Measurements from ENCODE around the gene EEFSEC.

The EEFSEC gene

DNA sequence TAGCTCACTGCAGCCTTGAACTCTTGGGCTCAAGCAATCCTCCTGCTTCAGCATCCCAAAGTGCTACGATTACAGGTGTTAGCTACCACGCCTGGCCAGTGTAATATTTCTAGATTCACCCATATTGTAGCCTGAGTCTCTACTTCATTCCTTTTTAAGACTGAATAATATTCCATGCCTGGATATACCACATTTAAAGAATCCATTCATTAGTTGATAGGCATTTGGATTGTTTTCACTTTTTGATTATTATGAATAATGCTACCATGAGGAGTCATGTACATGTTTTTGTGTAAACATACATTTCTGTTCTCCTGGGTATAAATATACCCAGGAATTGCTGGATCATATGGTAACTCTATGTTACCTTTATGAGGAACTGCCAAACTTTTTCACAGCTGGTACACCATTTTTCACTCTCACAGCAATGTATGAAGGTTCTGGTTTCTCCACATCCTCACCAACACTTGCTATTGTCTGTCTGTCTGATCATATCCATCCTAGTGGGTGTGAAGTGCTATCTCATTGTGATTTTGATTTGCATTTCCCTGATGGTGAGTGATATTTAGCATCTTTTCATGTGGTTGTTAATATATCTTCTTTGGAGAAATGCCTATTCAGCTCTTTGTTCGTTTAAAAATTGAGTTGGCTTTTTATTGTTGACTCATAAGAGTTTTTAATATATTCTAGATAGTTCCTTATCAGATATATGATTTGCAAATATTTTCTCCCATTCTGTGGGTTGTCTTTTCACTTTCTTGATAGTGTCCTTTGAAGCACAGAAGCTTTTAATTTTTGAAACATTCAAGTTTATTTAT lies 32.6 kb downstream of the EEFSEC start:
- no peak for DNase-seq

DNA sequence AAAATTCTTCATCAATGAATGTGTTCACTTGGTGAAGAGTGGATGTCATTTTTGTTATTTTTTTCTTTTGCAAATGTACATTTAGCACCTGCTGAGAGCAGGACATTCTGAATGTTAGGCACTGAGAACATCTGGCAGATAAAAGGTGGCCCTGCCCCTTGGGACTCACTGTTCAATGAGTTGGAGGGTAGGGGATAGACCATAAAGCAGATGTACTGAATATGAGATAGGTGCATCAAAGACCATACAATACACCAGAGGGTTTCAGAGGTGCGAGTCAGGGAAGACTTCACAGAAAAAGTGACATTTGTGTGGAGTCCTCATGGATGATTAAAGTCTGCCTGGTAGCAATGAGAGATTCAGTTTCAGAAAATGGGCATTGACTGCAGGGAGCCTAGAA lies 34.2 kb downstream of the EEFSEC start:
- DNase-seq: no peak

DNA sequence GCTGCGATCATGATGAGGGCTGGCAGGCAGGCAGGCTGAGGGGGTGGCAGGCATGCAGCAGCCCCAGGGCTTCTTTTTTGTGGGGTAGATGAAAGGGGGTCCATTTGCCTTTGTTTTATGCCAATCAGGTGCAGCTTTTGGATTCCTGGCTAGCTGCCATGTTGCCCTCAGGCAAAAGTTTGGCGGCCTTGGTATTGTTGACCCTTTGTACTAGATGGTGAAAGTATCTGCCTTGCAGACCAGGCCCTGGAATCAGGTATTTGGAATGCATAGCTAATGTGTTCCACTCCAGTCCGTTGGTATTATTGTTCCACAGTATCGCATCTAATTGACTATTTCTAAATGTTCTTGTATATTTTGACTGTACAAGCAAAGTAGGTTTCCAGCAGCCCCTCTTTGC lies 35.0 kb downstream of the EEFSEC start:
- DNase-seq: no peak

GRCh38 chr3:128188956-128189355 lies 35.7 kb downstream of the EEFSEC start:
- DNase-seq: no peak

- no peak for DNase-seq
Measured at GRCh38 chr3:128190501-128190900, 37.2 kb downstream of the EEFSEC start.

- no peak for DNase-seq
Measured at GRCh38 chr3:128192131-128192530, 38.9 kb downstream of the EEFSEC start.

- DNase-seq: no peak
Measured at GRCh38 chr3:128193168-128193567, 39.9 kb downstream of the EEFSEC start.

DNA sequence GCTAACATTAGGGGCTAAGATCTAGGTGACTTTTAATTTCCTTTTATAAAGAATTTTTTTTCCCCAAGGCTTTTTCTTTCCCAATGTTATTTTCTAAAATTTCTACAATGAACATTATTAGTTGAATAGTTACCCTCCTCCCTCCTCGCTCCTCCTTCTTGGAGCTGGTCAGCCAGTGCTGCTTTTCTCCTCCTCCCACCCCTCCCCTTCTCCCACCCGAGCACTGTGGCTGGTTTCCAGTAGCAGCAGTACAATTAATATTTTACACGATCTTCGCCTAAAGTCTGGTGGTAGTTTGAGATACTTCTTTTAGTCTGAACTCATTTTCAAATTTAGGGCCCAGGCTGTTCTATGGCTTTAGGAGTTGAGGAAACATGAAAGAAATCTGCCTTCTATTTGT lies 41.6 kb downstream of the EEFSEC start:
- no peak for DNase-seq

DNA sequence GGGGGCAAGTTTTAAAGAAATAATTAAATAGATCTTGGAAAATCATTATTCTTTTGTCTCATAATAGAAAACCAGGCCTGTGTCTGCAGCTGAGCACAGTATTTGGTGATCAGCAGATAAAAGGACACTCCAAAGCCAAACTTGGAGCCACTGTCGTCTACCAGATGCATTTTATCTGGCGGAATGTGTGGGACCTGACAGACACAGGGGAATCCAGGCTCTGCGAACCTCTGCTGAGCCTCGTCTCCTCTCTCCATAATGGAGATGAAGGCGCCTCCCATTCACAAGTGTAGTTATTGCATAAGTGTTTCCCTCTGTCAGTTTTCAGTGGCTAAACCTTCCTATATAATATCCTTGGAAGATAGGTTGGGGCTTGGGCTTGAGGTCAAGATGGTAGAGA lies 42.1 kb downstream of the EEFSEC start:
- DNase-seq: no peak

- no peak for DNase-seq
Measured at GRCh38 chr3:128195802-128196201, 42.5 kb downstream of the EEFSEC start.

DNA sequence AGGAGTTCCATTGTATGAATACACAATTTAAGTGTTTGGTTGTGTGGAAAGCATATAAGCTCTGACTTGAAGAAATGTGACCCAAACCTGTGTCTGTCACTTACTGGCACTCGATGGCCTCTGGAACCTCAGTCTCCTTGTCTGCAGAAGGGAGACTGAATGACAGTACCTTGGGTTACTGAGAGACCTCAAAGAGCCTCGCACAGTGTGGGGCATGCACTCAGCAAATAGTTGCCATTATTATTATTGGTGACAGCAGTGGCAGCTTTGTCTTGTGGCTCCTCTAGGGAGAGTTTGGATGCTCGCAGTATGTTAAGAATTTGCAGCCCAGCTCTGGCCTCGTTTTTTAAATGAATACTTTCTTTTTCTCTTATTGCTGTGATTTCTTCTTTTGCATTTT lies 43.4 kb downstream of the EEFSEC start:
- DNase-seq: no peak

DNA sequence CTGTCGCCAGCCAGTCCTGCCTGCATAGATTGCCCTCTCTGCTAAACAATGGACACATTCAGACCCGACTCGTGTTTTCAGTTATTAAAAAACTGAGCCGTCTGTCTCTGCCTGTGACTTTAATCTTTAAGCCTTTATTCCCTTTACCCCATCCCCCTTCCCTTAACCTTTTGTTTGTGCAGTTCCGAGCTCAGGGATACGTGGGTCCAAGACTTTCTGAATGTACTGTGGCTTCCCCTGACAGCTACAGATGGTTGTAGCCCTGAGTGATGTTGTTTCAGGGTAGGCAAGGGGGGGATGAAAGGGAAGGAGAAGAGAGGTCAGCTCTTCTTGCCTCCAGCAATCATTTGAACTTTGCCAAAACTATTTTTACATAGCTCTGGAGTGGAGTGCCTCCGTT lies 44.6 kb downstream of the EEFSEC start:
- DNase-seq: no peak

DNA sequence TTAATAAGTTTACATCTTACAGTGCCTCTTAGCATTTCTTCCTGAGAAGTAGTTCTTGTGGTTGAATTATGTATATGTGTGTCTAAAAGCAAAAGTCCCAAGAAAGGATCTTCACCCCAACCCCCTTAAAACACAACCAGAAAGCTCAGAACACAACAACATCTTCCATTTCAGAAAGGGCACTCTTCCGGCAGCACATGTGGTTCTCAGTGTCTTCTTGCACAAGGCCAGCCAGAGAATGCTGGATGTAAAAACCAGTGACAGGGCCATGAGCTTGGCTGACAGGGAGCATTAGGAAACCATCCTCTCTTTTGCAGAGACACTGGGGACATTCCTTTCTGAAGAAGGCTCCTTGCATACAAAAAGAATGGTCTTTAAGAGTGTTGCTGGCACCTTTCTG lies 45.0 kb downstream of the EEFSEC start:
- no peak for DNase-seq

DNA sequence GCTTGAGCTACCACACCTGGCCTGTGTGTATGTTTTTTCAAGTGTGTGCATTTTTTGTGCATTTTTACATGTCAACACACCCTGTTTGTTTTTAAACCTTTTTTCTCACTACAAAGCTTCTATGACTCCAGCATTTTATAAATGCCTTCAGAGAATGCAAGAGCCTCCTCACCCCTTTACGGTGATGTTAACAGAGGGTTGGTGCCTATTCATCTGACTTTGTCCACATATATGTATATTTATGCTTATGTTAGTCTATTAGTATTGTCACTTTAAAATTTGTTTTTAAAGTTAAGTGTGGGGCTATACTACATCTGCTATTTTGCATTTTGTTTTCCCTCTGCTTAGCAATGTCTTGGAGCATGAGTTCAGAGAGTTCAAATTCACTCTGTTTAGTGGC lies 45.8 kb downstream of the EEFSEC start:
- no peak for DNase-seq

DNA sequence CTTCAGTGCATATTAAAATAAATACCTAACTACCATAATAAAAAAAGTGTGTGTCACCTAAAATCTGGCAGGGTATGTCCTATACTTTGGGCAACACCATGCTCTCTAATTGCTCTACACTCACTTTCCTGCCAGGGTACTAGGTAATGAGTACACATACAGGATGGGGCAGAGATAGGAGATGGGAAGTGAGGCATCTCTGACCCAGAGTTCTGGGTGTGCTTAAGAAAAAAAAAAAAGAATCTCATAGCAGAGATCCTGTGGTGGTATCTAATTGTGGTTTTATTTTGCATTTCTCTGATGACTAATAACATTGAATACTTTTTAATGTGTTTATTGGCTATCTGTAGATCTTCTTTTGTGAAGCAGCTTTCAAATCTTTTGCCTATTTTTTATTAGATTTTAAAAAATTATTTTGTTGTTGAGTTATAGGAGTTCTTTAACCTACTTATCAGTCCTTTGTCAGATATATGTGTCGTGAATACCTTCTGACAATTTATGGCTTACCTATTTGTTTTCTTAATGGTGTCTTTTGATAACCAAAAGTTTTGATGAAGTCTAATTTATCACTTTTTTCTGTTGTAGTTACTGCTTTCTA lies 48.0 kb downstream of the EEFSEC start:
- DNase-seq: no peak

DNA sequence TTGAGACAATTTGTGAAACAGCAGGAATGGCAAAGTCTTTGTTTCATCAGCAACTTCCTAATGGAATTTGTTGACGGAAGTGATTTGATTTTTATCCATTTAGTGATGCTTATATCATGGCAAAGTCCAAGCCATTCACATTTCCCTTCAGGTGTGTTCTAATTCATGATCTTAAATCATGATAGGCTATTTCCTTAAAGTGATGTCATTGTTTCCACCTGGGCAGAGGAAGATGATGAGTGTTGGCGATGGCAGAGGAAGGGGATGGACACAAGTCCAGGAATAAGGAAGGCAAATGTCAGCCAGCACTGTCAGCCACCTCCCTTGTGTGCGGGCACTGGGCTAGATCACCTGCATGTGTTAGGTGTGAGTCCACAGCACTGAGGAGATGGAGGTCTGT lies 49.9 kb downstream of the EEFSEC start:
- DNase-seq: no peak

- no peak for DNase-seq
Measured at GRCh38 chr3:128205558-128206145, 52.4 kb downstream of the EEFSEC start.

- DNase-seq: no peak
Measured at GRCh38 chr3:128207951-128208350, 54.7 kb downstream of the EEFSEC start.

DNA sequence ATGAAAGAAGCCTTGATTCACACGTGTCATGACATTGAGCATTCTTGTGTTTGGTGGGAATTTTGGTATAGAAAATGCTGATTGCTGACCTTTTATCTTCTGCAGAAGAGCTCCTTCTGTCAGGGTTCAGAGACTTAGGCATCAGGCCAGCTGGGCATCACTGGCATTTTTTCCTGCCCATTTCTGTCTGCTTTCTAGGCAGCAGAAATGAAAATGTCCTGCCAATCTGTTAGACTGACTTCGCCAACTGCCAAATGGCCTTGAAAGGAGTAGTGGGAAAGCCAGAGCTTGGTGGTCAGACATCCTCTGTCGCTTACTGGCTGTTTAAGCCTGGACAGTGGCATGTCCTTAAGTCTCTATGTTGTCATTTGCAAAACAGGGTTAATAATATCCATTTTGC lies 57.4 kb downstream of the EEFSEC start:
- no peak for DNase-seq

DNA sequence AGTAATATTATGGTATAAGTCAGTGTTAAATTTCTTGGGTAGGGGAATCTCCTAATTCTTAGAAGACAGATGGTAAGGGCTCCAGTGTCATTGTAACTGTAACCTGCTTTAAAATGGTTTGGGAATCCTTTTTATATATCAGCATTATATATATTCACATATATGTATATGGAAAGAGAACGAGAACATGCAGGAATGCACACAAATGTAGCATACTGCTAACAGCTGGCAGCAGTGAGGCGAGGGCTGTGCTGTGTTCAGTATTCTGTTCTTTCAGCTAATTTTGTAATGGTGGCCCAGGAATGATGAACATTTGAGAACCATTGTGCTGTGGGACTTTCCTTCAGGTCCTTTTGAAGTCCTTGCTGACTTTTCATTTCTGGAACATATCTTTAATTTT lies 60.8 kb downstream of the EEFSEC start:
- DNase-seq: no peak

- DNase-seq: no peak
Measured at GRCh38 chr3:128215290-128215689, 62.0 kb downstream of the EEFSEC start.

DNA sequence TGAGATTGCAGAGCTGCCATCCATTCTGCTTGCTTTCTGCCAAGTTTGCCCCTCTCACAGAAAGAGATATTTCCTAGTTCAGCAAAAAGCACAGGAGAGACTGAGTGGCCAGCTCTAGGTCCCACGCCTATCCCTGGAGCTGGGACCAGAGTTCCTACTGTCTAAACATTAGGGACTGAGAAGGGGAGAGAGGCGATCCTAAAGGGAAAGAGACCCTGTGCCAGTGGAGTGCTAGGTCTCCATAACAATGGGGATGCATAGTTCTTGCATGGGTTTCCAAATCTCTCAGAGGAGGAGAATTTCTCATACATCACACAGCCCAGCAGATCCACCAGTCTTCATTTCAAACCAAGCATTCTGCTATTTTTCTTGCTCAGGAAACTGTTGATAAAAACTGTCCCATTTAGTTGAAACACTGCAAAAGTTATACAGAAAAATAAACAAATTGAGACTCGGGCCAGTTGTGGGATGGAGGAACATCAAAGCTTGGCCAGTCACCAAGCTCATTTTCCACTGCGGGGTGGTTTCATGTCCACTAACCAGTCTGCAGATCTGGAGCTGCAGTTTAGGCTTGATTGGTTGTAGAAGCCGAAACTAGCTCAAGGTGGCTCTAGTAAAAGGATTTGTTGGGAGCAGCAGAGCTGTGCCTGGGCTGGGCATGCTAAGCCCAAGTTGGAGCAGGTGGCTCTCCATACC lies 62.7 kb downstream of the EEFSEC start:
- no peak for DNase-seq

DNA sequence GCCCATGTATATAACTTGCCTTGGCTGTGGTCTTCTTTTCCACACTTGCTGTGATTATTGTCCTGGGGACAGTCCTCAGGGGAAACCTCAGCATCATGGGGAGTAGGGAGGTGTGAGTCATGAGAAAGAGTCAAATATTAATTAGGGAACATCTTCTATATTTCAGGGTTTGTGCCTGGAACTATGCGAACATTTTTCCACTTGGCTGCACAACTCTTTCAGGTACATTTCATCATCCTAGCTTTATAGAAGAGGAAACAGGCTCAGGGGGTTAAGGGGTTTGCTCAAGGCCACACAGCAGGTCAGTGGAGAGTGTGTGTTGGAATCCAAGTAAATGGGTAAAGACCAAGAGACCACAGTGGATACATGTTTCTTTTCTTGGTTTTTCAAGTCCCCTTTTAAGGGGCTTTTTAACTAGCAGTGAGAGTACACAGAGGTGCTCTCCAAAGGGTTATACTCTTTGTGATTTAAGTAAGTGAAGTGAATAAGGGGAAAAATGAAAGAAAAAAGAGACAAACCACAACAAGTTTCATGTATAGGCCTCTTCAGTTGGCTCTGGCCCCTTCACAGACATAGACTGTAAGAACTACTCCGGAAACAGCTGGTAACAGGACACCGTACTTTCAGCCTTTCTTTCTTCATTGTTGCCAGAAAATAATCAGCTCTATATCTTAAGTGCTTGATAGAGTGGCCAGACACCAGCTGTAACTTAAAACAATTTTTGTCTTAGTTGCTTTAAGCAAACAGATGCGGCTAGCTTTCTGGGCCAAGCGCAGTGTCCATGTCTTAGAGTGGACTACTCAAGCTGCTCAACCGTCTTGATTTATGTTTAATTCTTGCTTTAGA lies 64.6 kb downstream of the EEFSEC start:
- peak; percentile 90 for DNase-seq
